ENCODE measurements around the gene MAP3K10.

DNA sequence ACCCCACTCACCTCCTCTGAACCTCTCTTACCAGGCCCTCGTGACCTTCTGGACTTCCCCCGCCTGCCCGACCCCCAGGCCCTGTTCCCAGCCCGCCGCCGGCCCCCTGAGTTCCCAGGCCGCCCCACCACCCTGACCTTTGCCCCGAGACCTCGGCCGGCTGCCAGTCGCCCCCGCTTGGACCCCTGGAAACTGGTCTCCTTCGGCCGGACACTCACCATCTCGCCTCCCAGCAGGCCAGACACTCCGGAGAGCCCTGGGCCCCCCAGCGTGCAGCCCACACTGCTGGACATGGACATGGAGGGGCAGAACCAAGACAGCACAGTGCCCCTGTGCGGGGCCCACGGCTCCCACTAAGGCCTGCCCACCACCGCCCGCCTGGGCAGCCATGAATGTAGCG is 23.7 kb downstream of the MAP3K10 start:
- TF ChIP-seq NR3C1 (CRISPR knock-in tag; IDR thresholded peaks at IDR 0.05): no peak
- TF ChIP-seq TRIM24 (IDR thresholded peaks at IDR 0.05): no peak
- no peak for TF ChIP-seq PTRF (tag; IDR thresholded peaks at IDR 0.05)
- no peak for TF ChIP-seq MYC (IDR thresholded peaks at IDR 0.05; ENCODE audit: low read depth, low read length)
- no peak for TF ChIP-seq MYC (CRISPR knock-in tag; IDR thresholded peaks at IDR 0.05; ENCODE audit: borderline replicate concordance, low read depth)
- no peak for TF ChIP-seq ZNF76 (CRISPR knock-in tag; IDR thresholded peaks at IDR 0.05; ENCODE audit: borderline replicate concordance)
- TF ChIP-seq NFIC (IDR thresholded peaks at IDR 0.05): no peak
- no peak for TF ChIP-seq TAF1 (IDR thresholded peaks at IDR 0.05; ENCODE audit: control insufficient read depth, extremely low read depth, insufficient read depth, low read length, severe bottlenecking)
- TF ChIP-seq CBX1 (IDR thresholded peaks at IDR 0.05; ENCODE audit: low read depth): no peak
- TF ChIP-seq ZBTB17 (CRISPR knock-in tag; IDR thresholded peaks at IDR 0.05): no peak
- no peak for TF ChIP-seq STAT5B (CRISPR knock-in tag; IDR thresholded peaks at IDR 0.05)
- TF ChIP-seq, protein P1, sequence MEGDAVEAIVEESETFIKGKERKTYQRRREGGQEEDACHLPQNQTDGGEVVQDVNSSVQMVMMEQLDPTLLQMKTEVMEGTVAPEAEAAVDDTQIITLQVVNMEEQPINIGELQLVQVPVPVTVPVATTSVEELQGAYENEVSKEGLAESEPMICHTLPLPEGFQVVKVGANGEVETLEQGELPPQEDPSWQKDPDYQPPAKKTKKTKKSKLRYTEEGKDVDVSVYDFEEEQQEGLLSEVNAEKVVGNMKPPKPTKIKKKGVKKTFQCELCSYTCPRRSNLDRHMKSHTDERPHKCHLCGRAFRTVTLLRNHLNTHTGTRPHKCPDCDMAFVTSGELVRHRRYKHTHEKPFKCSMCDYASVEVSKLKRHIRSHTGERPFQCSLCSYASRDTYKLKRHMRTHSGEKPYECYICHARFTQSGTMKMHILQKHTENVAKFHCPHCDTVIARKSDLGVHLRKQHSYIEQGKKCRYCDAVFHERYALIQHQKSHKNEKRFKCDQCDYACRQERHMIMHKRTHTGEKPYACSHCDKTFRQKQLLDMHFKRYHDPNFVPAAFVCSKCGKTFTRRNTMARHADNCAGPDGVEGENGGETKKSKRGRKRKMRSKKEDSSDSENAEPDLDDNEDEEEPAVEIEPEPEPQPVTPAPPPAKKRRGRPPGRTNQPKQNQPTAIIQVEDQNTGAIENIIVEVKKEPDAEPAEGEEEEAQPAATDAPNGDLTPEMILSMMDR (IDR thresholded peaks at IDR 0.05 in 2 of 3, conservative IDR thresholded peaks at IDR 0.05 in 1 of 3; ENCODE audit: insufficient read depth in 2 of 3, low read depth in 1 of 3, low read length in 3 of 3): no peak

Data from K562 (cell line).